ENCODE data around the gene RYR3.

RYR3 gene

DNA sequence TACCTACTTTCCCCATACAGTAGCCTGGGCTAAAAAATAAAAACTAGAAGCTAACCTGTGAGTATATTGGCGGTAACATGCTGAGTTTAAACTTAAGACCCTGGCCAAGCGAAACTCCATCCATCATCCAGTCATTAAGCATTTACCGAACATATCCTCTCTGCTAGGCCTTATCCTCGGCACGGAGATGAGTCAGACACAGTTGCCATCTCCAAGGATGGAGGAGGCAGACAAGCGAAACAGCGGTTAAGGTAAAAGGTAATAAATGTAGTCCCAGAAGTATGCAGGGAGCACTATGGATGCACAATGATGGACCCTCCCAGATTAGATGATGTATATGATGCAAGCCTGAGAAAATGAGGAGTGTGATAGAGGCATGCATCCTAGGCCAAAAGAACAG, 143.6 kb downstream of the RYR3 start:
- DNase-seq: no peak

DNA sequence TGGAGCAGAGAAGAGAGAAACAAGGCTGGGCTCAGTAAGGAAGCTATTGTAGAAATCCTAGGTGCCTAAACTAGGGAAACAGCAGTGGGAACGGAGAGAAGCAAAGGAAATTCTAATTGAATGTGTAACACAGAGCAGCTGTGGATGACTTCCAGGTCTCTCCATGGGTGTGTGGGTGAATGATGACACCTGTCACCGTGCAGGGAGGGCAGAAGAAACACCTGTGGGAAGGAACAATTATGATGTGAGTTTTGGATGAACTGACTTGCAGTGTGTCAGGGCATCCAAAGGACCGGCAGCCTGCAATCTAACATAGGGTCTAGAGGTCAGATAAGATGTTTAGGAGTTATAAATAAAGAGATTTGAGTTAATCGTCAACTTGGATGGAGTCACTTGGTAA, 144.2 kb downstream of the RYR3 start:
- DNase-seq: no peak

DNA sequence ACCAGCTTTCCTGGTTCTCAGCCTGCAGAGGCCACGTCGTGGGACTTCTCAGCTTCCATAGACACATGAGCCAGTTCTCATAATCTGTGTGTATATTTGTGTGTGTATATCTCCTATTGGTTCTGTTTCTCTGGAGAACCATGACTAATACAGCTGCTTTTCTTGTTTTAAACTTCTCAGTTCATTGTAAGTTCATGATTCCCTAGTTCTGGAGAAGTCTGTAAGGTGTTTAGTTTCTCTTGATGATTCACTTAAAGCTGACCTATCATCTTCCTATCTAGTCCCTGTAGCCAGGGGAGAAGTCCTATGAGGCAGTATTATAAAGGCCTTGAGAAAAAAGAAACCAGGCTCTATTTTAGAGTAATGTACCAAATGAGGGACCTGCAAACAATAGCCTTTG, 147.7 kb downstream of the RYR3 start:
- DNase-seq: no peak

DNA sequence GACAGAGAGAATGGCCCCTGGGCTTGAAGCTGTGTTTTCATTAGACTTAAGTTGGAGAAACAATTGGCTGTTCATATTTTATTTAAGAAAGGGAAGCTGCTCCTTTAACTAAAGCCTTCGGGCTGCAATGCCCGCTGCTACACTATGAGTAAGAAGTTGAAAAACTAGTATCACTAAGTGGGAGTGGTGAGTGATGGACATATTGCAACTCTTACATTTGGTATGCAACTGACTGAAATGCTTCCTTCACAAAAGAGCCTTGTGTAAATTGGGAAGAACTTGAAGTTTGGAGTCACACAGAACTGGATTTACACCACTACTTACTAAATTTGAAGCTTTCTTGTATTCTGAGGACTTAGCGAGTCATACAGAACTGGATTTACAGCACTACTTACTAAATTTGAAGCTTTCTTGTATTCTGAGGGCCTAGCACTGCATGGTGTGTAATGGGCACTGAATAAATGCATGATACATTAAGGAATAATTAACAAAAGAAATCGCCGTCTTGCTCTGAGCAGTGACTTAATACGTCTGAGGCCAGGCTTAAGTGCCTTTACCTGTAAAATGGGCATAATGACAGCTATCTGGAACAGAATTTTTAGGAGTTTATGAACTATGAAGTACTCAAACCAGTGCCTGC, 149.5 kb downstream of the RYR3 start:
- DNase-seq: no peak

DNA sequence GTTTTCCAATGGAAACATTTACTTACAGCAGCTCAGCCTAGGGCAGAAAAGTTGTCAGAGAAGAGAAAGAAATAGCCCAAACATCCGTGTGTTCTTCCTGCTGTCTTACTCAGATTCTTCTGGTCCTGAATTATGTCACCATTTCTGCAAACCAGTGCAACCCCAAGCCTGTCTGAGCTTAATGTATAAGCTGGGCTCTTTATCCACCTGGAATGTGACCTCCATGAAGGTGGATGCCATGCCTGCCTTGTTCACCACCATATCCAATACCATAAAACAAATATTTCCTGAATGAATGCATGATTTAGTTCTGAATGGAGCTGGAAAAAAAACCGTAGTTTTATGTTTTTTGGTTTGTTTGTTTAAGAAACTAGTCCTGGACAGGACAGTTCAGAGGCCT, 150.9 kb downstream of the RYR3 start:
- DNase-seq: no peak

DNA sequence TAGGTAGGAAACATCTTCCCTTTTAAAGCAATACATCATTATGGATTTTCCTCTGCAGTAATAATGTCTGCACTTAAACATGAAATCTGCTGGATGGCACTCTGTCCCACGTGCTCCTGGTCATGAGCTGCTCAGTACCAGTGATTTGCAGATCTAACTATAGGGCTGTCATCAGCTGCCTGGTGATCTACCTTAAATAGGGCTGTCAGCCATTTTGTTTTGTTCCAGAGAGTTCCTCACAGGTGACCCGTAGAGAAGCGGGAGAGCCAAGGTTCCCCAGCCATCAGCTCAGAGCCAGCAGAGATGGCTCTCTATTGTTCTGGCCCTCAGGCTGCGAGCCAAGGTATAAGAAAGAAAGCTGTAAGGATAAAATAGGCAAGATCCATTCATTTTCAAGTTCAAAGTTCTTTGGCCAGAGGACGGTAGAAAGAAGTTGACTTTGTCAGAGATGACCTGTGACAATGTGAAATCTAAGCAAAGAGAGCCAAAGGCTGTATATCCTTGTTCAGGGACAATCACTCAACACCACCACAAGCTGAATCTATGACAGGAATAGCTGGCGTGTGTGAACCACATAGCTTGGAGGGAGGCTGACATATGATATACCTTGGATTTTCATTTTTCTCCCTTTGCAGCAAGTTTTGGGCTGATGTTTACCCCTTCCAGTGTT, 156.5 kb downstream of the RYR3 start:
- no peak for DNase-seq

DNA sequence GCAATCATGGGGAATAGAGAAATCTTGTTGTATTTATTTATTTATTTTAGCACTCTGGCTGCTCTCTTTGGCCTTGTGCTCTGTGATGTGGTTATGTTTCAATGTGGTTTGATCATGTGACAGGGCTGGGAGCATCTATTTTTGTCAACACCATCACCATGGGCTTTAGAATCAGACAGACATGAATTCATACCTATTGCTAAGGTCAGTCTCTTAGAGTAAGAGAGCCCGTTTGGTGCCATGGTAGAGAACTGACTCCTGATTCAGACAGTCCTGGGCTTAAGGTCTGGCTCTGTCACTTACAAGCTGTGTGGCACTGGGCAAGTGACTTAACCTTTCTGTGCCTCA, 157.0 kb downstream of the RYR3 start:
- no peak for DNase-seq

DNA sequence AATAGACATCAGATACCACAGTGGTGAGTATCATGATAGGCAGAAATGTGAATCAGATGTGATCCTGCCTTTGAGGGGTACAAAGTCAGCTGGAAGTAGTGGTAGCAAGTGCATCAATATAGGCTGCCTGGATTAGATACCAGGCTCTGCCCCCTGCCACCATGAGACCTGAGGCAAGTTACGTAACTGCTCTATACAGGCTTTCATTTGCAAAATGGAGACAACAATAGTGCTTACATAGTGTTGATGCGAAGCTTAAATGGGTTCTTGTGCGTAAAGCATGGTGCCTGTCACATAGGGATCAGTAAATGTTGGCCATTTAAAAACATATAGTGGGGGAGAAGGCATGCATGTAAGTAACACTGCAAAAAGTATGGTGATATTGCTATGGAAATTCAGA, 158.0 kb downstream of the RYR3 start:
- DNase-seq: no peak

DNA sequence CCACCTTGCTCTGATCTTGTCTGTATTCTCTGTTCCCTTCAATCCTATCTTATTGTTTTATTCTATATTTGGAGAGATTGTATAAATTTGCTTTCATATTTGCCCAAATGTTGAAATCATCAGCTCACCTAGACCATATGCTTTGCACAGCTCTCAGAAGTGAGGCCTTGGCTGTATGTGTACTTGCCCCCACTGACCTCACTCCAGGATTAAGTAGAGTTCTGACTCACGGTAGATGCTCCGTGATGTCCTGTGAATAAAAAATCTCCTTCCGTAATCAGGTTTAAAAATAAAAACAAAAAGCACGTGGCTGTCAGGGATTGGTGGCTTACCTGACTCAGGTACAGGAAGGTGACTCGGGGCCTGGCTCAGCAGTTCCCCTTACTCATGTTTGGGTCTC, 162.2 kb downstream of the RYR3 start:
- no peak for DNase-seq

DNA sequence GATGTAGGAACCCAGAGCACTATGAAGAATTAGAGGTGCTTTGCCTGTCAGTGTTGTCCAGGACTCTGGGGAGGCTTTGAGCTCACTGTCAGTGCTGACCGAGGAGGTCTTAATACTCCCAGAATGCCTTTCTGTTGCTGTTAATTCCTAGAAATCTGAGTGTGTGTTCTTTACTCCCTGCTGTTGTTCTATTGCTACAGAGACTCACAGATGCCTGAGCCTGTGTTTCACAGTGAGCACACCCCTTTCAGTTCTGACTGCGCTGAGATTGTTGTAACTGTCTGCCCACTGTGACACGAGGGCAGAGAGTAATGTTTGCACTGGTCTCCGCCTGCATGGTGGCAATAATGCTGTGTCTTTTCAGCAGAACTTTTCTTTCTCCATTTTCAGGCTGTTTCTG, 162.9 kb downstream of the RYR3 start:
- DNase-seq: no peak

DNA sequence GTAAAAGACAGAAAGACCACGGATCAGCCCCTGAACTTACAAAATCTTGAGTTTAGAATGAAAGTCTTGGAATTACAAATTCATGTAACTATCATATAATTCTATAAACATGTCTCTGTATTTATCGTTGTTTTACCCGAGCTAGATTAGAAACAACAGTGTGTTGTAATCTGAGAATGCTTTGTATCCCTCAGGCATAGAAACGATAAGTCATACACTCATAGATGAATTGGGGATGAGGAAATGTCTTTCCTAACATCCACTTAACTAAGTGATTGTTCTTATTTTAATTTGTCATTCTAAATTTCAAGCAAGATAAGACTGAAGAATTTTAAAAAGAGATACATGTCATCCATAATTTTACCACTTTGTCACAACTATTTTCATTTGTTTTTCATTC, 165.3 kb downstream of the RYR3 start:
- no peak for DNase-seq

DNA sequence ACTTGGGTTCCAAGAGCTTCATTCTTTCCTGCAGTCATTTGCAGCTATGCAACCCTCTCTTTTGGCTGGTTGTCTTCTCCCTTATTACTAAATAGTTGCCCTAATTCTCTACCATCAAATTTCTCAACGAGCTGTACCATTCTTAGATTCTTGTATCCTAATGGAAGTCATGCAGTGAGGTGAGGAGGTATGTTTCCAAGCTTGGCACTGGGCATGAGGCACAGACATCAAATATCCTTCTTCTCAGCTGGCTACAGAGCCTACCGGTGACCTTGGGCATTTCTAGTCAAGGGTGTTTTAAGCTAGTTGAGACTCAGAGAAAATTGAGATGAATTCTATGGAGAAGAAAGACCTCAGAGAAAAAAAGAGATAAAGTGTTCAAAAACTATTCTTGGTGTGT, 166.1 kb downstream of the RYR3 start:
- no peak for DNase-seq

DNA sequence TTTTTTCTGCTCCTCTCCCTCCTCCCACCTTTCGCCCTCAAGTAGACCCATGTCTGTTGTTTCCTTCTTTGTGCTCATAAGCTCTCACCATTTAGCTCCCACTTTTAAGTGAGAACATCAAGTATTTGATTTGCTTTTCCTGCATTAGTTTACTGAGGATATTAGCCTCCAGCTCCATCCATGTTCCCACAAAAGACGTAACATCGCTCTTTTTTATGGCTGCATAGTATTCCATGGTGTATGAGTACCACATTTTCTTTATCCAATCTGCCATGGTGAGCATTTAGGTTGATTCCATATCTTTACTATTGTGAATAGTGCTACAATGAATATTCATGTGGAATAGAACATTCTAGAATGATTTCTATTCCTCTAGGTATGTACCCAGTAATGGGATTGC, 178.6 kb downstream of the RYR3 start:
- DNase-seq: no peak

DNA sequence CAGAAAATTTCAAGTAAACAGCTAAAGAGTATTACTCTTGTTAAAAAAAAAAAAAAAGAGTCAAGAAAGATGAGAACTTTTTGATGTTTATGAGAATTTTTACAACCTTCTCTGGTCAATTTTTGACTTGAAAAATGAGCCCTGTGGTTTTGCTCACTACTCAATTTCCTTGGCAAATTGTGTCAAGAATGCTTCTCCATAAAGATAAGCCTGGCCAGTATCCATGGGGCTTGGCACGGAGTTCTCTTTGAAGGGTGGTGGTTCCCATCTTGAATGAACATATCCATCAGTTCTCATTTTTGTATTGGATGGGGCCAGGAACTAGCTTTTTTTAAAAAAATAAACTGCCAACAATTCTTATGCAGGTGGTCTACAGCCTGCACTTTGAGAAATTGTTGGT, 179.9 kb downstream of the RYR3 start:
- DNase-seq: no peak

DNA sequence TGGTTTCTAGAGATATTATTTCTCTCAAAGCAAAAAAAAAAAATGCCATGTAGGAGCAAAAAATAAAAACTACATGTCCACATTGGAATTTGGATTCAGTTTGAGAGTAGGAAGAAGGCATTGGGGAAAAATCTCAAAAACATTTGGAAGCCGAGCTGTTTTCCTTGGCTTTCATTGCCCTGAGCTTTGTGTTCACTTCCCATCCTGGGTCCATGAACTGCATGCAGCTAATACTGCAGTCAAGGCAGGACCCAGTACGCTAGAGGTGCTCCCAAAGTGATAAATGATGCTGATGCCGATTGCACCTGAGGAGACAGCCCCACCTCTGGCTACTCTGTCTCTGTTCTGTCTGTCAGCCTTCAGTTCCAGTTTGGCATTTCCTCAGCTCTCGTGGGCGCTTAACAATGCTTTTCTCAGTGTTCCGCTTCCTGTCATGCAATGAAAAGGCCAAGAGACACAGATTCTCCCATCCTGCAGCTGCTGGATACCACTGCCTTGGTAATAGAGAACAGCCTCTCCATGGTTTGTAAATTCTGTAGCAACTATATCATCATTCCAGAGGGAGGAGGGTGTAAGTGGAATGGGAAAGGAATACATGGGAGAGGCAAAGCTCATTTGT, 181.8 kb downstream of the RYR3 start:
- no peak for DNase-seq

DNA sequence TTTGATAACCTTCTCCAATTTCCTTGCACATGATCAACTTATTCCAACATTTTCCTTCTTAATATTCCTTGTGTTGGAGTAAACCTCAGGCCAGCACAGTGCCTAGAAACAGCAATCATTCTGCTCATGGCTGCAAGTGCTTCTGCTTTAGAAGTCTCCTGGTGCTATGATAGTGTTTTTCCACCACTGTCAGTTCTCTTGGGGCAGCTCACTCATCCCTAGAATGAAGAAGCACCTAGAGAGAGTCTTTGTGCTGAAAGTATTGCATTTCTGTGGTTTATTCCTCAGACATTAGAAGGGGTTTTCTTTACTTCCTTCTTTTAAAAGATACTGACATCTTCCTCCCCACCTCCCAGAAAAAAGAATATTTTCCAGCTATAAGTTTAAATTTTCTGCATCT, 183.5 kb downstream of the RYR3 start:
- no peak for DNase-seq

DNA sequence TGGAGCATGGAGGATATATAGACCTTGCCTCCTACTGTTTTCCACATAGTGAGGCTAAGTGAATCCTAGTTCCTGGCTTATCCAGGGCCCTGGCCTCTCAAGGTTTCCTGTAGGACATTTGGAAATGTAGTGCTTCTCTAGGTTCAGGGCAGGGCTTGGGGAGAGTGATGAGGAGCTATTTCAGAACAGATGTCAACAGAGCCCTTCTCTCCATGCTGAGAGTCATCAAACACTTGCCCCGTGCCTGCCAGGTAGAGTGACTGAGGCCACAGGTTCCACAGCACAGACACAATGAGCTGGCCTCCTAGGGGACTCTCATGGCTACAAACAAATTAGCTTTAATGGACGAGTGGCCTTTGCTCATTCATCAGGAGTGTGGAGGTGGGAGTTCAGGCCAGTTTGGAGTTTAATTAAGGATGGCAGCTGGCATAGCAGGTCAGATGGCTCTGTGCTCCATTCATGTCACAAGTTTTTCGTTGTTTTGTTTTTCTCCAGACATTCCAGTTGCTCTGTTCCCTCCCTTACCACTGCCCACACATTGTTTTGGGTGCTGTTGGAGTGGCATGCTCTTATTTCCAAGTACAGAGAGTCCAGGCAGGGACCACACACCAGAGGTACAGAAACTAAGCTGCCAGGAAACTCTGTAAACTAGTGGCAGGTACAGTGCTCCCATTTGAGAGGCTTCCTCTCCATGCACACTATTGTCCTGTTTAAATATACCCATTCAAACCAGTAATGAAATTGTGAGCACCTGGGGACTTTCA, 189.8 kb downstream of the RYR3 start:
- DNase-seq: no peak

DNA sequence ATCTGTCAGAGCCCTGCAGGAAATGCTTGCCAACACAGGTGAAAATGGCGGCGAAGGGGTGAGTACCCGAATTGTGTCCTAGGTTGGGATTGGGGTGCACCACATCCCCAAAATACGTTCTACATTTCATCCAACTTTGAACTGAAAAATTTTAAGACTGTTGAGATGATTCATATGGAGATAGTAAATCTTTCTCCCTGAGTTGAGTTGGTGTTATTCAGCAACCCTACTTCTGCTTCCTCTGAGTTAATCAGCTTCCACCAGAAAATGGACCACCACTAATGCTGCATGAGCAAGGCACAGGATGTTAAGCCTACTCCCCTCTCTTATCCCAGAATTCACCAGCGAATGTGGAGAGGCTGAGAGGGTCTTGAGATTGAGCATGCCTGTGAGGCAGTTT, 192.9 kb downstream of the RYR3 start:
- DNase-seq: no peak

DNA sequence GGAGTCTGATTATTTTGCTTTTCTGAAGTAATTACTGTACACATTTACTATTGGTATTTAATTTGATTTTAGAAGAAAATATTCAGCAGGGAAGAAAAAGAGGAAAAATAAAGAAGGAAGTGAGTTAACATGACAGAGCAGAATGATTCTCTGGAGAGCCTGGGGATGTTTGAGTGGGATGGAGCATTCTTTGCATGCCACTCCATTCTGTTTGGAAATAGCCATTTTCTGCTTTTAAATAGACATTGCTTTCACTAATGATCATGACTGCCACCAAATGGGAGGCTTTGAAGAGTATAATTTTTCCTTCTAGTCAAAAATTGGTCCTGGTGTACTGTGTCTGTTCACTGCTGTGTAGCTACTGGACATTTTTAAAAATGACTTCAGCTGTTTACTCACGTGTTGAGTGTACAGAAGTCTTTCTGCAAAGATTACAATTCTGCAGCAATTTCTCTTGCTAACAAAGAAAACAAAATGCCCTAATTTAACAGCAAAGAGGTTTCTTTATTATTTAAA, 196.1 kb downstream of the RYR3 start:
- DNase-seq: no peak

DNA sequence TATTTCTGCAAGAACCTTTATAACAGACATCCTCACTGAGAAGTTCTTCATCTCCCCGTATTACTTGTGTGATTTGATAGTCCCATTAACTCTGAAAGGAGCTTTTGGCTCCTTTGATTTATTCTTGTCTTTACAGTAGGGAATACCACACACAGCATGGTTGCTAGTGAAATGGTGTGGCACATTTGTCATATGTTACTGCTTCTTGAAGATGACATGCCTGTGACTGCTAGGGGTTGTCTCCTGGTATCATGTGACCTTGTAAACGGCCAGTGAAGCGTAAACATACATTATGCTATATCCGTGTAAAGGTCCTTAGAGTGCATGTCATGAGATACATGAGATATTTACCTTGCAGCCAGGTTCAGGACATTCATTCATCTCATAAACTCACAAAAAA, 197.9 kb downstream of the RYR3 start:
- DNase-seq: no peak

DNA sequence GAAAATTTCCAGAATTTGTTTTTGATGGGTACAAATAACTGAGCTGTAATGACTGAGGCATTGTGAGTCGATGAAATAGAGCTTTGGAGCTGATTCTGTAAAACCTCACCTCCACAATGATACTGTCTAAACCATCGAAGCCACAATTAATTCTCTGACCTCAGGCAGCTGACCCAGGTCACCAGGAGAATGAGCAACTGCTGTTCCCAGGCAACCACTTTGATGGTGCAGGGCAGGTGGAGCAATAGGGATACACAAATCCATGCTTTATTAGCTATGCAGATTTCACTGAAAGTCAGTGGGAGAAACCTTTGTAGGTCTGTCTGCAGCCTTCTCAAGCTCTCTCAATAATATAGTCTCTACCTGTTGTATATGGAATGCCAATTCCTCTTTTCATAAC, 204.4 kb downstream of the RYR3 start:
- no peak for DNase-seq

DNA sequence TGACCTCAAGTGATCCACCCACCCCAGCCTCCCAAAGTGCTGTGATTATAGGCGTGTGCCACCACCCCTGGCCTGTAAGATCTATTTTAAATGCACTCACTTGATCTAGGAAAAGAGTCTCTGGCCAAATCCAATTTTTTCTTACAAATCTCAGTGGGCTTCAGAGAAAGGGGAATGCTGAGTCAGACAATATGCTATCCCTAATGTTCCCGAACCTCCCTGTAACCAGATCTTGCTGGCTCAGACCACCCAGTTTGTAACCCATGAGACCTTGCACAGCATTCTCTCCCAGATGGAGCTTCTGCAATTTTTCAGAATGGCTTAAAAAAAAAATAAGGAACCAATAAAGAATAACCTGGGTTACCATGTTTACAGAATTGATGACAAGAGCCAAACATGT, 205.8 kb downstream of the RYR3 start:
- DNase-seq: no peak

DNA sequence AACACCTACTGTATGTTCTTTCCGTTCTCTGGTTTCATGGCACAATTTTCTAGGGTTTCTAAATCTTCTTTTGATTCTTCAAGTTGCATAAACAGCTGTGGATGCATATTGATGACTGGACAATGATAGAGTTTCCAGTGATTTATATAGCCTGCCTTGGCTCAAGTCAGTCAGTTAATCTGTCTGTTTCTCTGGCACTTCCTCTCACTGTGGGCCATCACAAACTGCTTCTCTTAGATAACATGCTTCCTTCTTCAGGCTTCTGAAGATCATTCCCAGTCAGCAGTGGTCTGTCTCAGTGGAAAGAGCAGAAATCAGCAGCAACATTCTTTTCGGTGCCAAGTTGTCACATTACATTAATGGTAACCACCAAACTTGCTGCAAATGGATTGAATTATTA, 207.2 kb downstream of the RYR3 start:
- no peak for DNase-seq

DNA sequence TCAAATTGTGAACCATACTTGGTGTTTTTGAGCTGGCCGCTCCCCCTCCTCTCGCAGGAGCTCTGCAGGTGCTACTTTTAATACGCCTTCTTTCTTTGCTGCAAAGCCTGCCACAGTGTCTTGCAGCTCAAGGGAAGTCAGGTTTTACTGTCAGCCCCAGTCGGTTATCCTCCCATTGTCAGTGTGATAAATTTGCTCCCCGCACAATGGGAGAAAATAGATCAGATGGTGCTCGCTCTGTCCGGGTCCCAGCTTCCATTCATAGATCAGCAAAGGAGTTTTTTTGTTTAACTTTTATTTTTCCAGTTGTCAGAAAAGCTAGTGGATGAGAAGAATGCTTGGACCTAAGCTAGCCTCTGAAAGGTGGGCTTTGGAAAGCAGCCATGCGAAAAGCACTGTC, 207.7 kb downstream of the RYR3 start:
- DNase-seq: no peak
